Esophagus squamous epithelium (tissue), 5 donors: Measurements from ENCODE around the gene ABR. TPM values are rescaled to one million over a fixed set of nuclear protein-coding genes. Genes with fewer than 3 reads are reported as not detected.
"Not testable (repeated sequence)": the region's sequence is repeated elsewhere in the genome, so short reads cannot be mapped to it uniquely, and the experiment has no call there.

Source experiments
- DNase-seq: peaks from one replicate; lab custom pipeline; 2025; lab: John Stamatoyannopoulos, UW
- H3K27ac ChIP-seq, 4 donors: fragments of 200-600 bp; sonication (generic); one replicate each; pipeline ENCODE4 v1.5.1; 2016 to 2019; ENCODE audit warnings: mild to moderate bottlenecking in 1 of 4
- H3K27me3 ChIP-seq, 4 donors: fragments of 200-600 bp; sonication (generic); 1 replicate in 3 of 4; 2 replicates in 1 of 4; pipeline versions ENCODE4 v1.5.1 to v1.6.0; 2017 to 2021; ENCODE audit warnings: antibody characterized with exemption in 1 of 4
- H3K36me3 ChIP-seq, 3 donors: fragments of 200-600 bp; sonication (generic); one replicate each; pipeline ENCODE4 v1.5.1; 2016 to 2019
- H3K4me1 ChIP-seq, 3 donors: fragments of 200-600 bp; sonication (generic); one replicate each; pipeline ENCODE4 v1.5.1; 2017 to 2019
- H3K4me3 ChIP-seq, 4 donors: fragments of 200-600 bp; sonication (generic); 1 replicate in 3 of 4; 2 replicates in 1 of 4; pipeline ENCODE4 v1.5.1; 2016 to 2019; ENCODE audit warnings: mild to moderate bottlenecking in 2 of 4, moderate library complexity in 1 of 4
- H3K9me3 ChIP-seq, 3 donors: fragments of 200-600 bp; sonication (generic); one replicate each; pipeline ENCODE4 v1.5.1; 2016 to 2019
- POLR2A ChIP-seq, 4 donors: fragments of 450-650 bp; IDR thresholded peaks; one replicate each; pipeline ENCODE4 v1.6.1; 2017; ENCODE audit warnings: antibody characterized with exemption in 4 of 4, mild to moderate bottlenecking in 4 of 4, moderate library complexity in 3 of 4
- WGBS, 2 donors: methylation state at CpG; one replicate each; pipeline ENCODE4 v1.1.5; 2018; 5-methylcytosine and 5-hydroxymethylcytosine counted together
- intact Hi-C: fragments of 100-400 bp; cut with DNase I; formaldehyde crosslinking; loops from one replicate; pipeline ENCODE4 v1.15.0; 2022
- total RNA-seq, 4 donors: library from RNA; depleted of rRNA; stranded (reverse); fragments of >200 nt; gene quantifications; one replicate each; pipeline ENCODE4 v1.1.0, GENCODE V29; 2016
- TF ChIP-seq, protein P1 (sequence below), 6 experiments: fragments of 450-650 bp in 4 of 6; fragments of 200-600 bp in 2 of 6; sonication (generic) in 2 of 6; IDR thresholded peaks; one replicate each; pipeline ENCODE4 v1.5.1; 2016 to 2019; ENCODE audit warnings: antibody characterized with exemption in 6 of 6, mild to moderate bottlenecking in 4 of 6, moderate library complexity in 4 of 6
- donor health status: DM: yes; HTN: yes; CAD: no.

ABR gene
- total RNA-seq, 4 donors from 2014 or later, result 62.1 to 248 (median 75.5) TPM

DNA sequence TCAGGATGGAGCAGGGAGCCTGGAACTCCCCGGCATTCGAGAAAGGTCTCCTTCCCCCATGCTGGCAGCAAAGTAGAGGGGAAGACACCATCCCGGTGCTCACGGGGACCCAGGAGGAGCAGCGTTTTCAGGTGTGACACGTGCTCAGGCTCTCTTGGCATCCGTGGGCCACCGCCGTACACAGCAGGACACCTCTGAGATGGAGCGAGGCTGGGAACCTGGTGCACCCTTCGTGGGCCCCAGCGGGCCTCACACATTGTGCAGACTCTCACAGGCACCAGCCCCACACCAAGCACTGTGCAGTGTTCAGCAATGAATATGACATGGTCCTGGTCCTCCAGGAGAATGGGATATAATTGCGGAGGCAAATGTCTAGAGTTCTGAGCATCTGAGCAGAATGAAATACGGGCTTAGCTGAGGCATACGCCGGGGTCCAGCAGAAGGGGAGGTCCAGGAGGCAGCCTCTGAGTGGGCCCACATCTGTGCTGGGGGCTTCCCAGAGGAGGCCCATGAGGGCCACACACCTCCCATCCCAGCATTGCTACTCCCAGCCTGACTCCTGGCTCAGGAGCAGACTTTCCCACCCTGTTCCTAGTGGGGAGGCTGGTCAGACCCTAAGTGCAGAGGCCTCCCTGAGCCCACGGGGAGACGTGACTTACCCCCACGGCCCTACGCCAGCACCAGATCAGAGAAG is 72.6 kb downstream of the ABR start:
- Histone ChIP-seq H3K27ac (peak overlapping the region; percentile 89 to 96 (median 93)), H3K27me3 (no peaks in the 10 kb centered on the region), H3K4me1 (peaks cover 36 to 85% (median 41%) of the 10 kb centered on the region in 3 donors), H3K4me3 (peak overlapping the region in 3 of 4 donors; percentile 75 to 88 (median 85)), H3K9me3 (no peaks in the 10 kb centered on the region), H3K36me3 (peaks cover 0 to 12% (median 0%) of the 10 kb centered on the region in 3 donors)
- WGBS, 2 donors, result 70 to 89% methylated on average over 5 to 13 of the region's 20 CpGs
- TF ChIP-seq, protein P1, sequence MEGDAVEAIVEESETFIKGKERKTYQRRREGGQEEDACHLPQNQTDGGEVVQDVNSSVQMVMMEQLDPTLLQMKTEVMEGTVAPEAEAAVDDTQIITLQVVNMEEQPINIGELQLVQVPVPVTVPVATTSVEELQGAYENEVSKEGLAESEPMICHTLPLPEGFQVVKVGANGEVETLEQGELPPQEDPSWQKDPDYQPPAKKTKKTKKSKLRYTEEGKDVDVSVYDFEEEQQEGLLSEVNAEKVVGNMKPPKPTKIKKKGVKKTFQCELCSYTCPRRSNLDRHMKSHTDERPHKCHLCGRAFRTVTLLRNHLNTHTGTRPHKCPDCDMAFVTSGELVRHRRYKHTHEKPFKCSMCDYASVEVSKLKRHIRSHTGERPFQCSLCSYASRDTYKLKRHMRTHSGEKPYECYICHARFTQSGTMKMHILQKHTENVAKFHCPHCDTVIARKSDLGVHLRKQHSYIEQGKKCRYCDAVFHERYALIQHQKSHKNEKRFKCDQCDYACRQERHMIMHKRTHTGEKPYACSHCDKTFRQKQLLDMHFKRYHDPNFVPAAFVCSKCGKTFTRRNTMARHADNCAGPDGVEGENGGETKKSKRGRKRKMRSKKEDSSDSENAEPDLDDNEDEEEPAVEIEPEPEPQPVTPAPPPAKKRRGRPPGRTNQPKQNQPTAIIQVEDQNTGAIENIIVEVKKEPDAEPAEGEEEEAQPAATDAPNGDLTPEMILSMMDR (IDR thresholded peaks at IDR 0.05), result no peak
- TF ChIP-seq POLR2A (IDR thresholded peaks at IDR 0.05), result no peak
- intact Hi-C loops, result no loop called here
- DNase-seq, result no peak

DNA sequence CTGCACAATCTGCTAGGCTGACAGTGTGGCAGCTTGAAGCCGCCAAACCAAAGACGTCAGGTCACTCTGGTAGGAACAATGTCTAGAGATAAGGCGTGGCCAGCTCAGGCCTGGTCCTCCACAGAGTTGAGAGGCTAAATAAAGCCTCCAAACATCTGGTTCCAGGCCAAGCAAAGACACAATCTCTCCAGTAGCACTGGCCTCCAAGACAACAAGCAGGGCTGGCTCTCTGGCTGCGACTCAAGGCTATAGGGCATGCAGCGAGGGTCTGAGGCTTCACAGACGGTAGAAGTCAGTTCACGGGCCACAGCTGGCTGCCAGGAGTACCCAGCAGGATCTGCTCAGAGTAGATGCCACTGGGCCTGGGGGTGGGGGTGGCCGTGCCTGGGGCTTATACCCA is 75.6 kb downstream of the ABR start:
- intact Hi-C loops, result no loop called here
- WGBS, 2 donors, result 70% methylated on average over 2 of the region's 8 CpGs; no CpG with 5 or more reads in 1 of the 2 donors
- H3K27ac ChIP-seq, result peak overlapping the region in 1 of 4 donors; percentile 3

DNA sequence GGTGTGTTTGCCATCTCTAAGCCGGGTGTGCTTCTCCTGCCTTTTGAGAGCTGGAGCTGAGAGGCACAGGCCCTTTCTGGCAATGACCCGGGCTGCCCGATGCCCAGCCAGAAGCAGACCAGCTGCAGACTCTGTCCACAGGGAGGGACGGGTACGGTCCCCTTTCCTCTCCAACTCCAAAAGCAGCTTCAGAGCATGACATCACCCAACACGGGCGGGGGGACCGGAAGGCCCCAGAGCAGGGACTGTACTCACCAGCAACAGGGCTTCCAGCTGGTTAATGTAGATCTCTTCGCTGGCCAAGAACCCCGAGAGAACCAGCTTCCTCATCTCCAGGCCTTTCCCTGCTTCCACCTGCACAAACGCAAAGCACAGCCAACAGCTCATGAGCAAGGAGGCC is 79.4 kb downstream of the ABR start:
- 80 to 86% methylated on average over 4 of the region's 11 CpGs for WGBS, 2 donors
- no peak for DNase-seq
- Histone ChIP-seq H3K4me3 (no peak overlapping the region), H3K36me3 (peaks cover 5 to 35% (median 8%) of the 10 kb centered on the region in 3 donors), H3K4me1 (peaks cover 19 to 60% (median 29%) of the 10 kb centered on the region in 3 donors), H3K9me3 (no peaks in the 10 kb centered on the region), H3K27ac (no peak overlapping the region), H3K27me3 (no peaks in the 10 kb centered on the region)
- TF ChIP-seq, protein P1 (IDR thresholded peaks at IDR 0.05), result no peak
- no peak for TF ChIP-seq POLR2A (IDR thresholded peaks at IDR 0.05)
- intact Hi-C loops, result no loop called here

More for the DNA sequence above, 75.6 kb downstream of the ABR start:
- no peak for DNase-seq
- no peaks in the 10 kb centered on the region for H3K27me3 ChIP-seq
- H3K36me3 ChIP-seq, result peaks cover 5 to 31% (median 8%) of the 10 kb centered on the region in 3 donors
- no peaks in the 10 kb centered on the region for H3K9me3 ChIP-seq
- peaks cover 9 to 56% (median 18%) of the 10 kb centered on the region in 3 donors for H3K4me1 ChIP-seq
- no peak overlapping the region for H3K4me3 ChIP-seq
- TF ChIP-seq, protein P1 (IDR thresholded peaks at IDR 0.05), result no peak
- TF ChIP-seq POLR2A (IDR thresholded peaks at IDR 0.05), result no peak

DNA sequence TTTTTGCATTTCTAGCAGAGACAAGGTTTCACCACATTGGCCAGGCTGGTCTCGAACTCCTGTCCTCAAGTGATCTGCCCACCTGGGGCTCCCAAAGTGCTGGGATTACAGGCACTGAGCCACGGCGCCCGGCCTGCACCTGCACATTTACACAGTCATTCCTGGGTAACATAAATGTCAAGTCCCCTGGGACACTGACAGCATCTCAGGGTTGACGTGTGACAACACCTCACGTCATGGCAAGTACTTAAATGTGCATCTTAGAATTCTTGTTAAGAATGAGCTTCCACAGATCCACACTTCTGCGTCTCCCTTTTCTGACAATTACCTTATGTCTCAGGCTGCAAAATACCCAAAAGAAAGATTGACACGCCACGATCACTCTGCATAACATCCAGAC is 80.5 kb downstream of the ABR start:
- TF ChIP-seq, protein P1 (IDR thresholded peaks at IDR 0.05), result no peak
- no peak for TF ChIP-seq POLR2A (IDR thresholded peaks at IDR 0.05)
- Histone ChIP-seq H3K27me3 (no peaks in the 10 kb centered on the region), H3K36me3 (peaks cover 5 to 39% (median 8%) of the 10 kb centered on the region in 3 donors), H3K4me3 (no peak overlapping the region), H3K27ac (no peak overlapping the region), H3K4me1 (peaks cover 26 to 60% (median 29%) of the 10 kb centered on the region in 3 donors), H3K9me3 (no peaks in the 10 kb centered on the region)
- intact Hi-C loops, result no loop called here
- DNase-seq, result no peak
- WGBS, 2 donors, result 93 to 97% methylated on average over 3 to 9 of the region's 9 CpGs

DNA sequence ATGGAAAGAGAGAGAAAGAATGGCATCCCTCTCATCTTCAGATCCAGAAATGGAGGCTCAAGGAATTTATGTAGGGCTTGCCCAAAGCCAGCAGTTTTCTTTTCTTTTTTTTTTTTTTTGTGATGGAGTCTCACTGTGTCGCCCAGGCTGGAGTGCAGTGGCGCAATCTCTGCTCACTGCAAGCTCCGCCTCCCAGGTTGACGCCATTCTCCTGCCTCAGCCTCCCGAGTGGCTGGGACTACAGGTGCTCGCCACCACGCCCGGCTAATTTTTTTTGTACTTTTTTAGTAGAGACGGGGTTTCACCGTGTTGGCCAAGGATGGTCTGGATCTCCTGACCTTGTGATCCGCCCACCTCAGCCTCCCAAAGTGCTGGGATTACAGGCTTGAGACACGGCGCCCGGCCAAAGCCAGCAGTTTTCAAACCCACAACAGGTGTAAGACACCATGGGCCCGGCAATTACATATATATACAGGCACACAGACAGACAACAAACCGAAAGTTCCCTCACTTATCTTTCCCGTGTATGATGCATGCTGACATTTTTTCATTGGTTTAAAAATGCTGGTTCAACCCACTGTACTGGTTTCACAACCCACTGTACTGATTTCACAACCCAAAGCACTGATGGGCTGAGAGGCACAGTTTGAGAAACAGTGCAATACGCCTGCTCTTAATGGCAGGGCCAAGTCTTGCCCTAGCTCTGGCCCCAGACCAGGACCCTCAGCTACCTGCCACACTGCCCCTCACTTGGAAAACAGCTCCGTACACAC is 81.6 kb downstream of the ABR start:
- H3K4me1 ChIP-seq, result peaks cover 29 to 59% (median 30%) of the 10 kb centered on the region in 3 donors
- not testable (repeated sequence) for H3K4me3 ChIP-seq
- peak overlapping the region; percentile 68 to 84 (median 78) for H3K27ac ChIP-seq

More for the DNA sequence above, 81.6 kb downstream of the ABR start:
- WGBS, 2 donors, result 64 to 76% methylated on average over 16 to 17 of the region's 19 CpGs
- H3K27me3 ChIP-seq, DNase-seq, intact Hi-C loops, H3K9me3 ChIP-seq: not testable (repeated sequence)
- H3K36me3 ChIP-seq, result peaks cover 5 to 43% (median 8%) of the 10 kb centered on the region in 3 donors
